Heart left ventricle (tissue), 16 donors: ENCODE data around the gene NAP1L4. TPM values are rescaled to one million over a fixed set of nuclear protein-coding genes. Genes with fewer than 3 reads are reported as not detected.

Experiments
- ATAC-seq, 4 donors: fragments of 200-7000 bp; cut with Tn5 transposase; one replicate each; pipeline ENCODE4 v1.9.1; 2020 to 2022; ENCODE audit warnings: moderate library complexity in 4 of 4, mild to moderate bottlenecking in 3 of 4, moderate number of reproducible peaks in 1 of 4
- DNase-seq, 5 donors: peaks; one replicate each; pipeline ENCODE4 v3.0.0-alpha.2; 2020
- H3K27ac ChIP-seq, 12 donors: fragments of 200-600 bp; sonication (generic) in 4 of 12; one replicate each; pipeline versions ENCODE4 v1.5.0 to v1.8.0; 2016 to 2022; ENCODE audit warnings: mild to moderate bottlenecking in 2 of 12
- H3K27me3 ChIP-seq, 9 donors: fragments of 200-600 bp; sonication (generic) in 2 of 9; one replicate each; pipeline versions ENCODE4 v1.5.1 to v1.8.0; 2016 to 2022; ENCODE audit warnings: mild to moderate bottlenecking in 3 of 9
- H3K36me3 ChIP-seq, 9 donors: fragments of 200-600 bp; sonication (generic) in 2 of 9; one replicate each; pipeline versions ENCODE4 v1.5.0 to v1.8.0; 2018 to 2022; ENCODE audit warnings: mild to moderate bottlenecking in 2 of 9
- H3K4me1 ChIP-seq, 12 donors: fragments of 200-600 bp; sonication (generic) in 4 of 12; one replicate each; pipeline versions ENCODE4 v1.5.0 to v1.8.0; 2016 to 2022; ENCODE audit warnings: mild to moderate bottlenecking in 3 of 12
- H3K4me3 ChIP-seq, 12 donors: fragments of 200-600 bp; sonication (generic) in 4 of 12; one replicate each; pipeline versions ENCODE4 v1.5.0 to v1.8.0; 2017 to 2022; ENCODE audit warnings: mild to moderate bottlenecking in 9 of 12, moderate library complexity in 4 of 12
- H3K9me3 ChIP-seq, 12 donors: fragments of 200-600 bp; sonication (generic) in 4 of 12; one replicate each; pipeline versions ENCODE4 v1.5.0 to v1.8.0; 2016 to 2022; ENCODE audit warnings: mild to moderate bottlenecking in 1 of 12
- POLR2A ChIP-seq, 2 donors: fragments of 450-650 bp; IDR thresholded peaks; one replicate each; pipeline ENCODE4 v1.6.1; 2017; ENCODE audit warnings: antibody characterized with exemption in 2 of 2, mild to moderate bottlenecking in 2 of 2, moderate library complexity in 2 of 2
- WGBS, 4 donors: extraction: QIAGEN DNeasy Blood & Tissue Kit in 2 of 4; methylation state at CpG; one replicate each; pipeline versions ENCODE4 v1.1.5 to v1.1.7; 2013 to 2018; 5-methylcytosine and 5-hydroxymethylcytosine counted together
- intact Hi-C, 10 donors: fragments of 100-400 bp; cut with DNase I; formaldehyde crosslinking; loops; one replicate each; pipeline versions ENCODE4 v1.11.1 to v1.14.2; 2022
- polyA plus RNA-seq, 2 donors: library from polyadenylated mRNA; stranded (reverse); fragments of 200-250 nt; gene quantifications; one replicate each; pipeline ENCODE4 v1.2.3, GENCODE V29; 2013
- total RNA-seq, 9 donors: library from RNA; depleted of rRNA in 2 of 9; stranded (reverse); fragments of >200 nt in 2 of 9; fragmentation: NEBNext Ultra II Directional in 3 of 9; extraction: Animal tissue kit (Norgen Biotek cat#: 25700) in 3 of 9; gene quantifications; one replicate each; pipeline versions ENCODE4 v1.1.0 to v1.2.4, GENCODE V29; 2016 to 2023
- TF ChIP-seq, protein P1 (sequence below), 12 donors: fragments of 200-600 bp; sonication (generic) in 4 of 12; IDR thresholded peaks; one replicate each; pipeline versions ENCODE4 v1.5.0 to v1.8.0; 2018 to 2022; ENCODE audit warnings: antibody characterized with exemption in 12 of 12, mild to moderate bottlenecking in 5 of 12
- donor health status: ischemic (EF 13 %, LVEDD 7.1; RV severe dilation, severe dysfunction).
- donor health status: healthy with polysubstance abuse.
- donor health status: DM: no; HTN: yes; CAD: no.
- donor health status: DM: no; HTN: no; CAD: no.
- donor health status: ischemic (EF 25% LVEDD 6.9; RV normal size, moderate dysfunction).
- donor health status: ischemic (EF 25% LVEDD 5.7; RV mildly dilated, moderate dysfunction).
- donor health status: healthy.
- donor health status: DM: yes; HTN: yes; CAD: no.
- donor health status: ischemic (EF 35%, LVEDD 5.7; RV mildly dilated, moderate dysfunction).
- donor health status: nonischemic (EF 11% LVEDD 7.7; RV severe dilation, severe dysfunction).
- donor health status: DM: yes; HTN: yes; CAD: no.
- donor health status: PGD.
- donor health status: ischemic (EF 29% LVEDD 5.4; RV normal size, mild dysfunction).
- donor health status: nonischemic (EF 23%, LVEDD 6.1; RV moderate dilation, normal function).

Gene NAP1L4
- total and polyA plus RNA-seq, 11 donors, result 119 to 216 (median 167) TPM

DNA sequence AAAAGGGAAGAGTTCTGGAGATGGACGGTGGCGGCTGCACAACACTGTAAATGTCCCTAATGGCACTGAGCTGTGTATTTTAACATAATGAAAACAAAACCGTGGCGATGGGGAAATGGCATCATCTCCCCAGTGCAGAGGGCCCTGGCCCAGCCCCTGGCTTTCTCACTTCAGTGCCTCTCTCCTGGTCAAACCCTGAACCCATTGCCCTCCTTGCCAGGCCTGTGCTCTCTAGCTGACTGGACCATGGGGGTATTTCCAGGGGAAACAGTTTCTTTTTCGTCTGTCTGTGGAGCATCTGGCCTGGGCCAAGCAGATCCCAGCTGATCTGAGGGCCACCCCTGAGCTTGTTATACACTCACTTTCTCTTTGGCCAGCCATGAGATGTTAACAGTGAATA, 17.4 kb upstream of the NAP1L4 start:
- Histone ChIP-seq H3K4me3 (no peak overlapping the region), H3K9me3 (no peaks in the 10 kb centered on the region), H3K36me3 (peaks cover 0 to 100% (median 78%) of the 10 kb centered on the region in 9 donors), H3K4me1 (peaks cover 0 to 4% (median 0%) of the 10 kb centered on the region in 12 donors), H3K27me3 (no peaks in the 10 kb centered on the region), H3K27ac (no peak overlapping the region)
- DNase-seq (no peak), ATAC-seq (no peak)
- intact Hi-C loops, result no loop called here
- WGBS, 4 donors, result 71 to 79% (median 75%) methylated on average over 5 of the region's 5 CpGs
- TF ChIP-seq, protein P1, sequence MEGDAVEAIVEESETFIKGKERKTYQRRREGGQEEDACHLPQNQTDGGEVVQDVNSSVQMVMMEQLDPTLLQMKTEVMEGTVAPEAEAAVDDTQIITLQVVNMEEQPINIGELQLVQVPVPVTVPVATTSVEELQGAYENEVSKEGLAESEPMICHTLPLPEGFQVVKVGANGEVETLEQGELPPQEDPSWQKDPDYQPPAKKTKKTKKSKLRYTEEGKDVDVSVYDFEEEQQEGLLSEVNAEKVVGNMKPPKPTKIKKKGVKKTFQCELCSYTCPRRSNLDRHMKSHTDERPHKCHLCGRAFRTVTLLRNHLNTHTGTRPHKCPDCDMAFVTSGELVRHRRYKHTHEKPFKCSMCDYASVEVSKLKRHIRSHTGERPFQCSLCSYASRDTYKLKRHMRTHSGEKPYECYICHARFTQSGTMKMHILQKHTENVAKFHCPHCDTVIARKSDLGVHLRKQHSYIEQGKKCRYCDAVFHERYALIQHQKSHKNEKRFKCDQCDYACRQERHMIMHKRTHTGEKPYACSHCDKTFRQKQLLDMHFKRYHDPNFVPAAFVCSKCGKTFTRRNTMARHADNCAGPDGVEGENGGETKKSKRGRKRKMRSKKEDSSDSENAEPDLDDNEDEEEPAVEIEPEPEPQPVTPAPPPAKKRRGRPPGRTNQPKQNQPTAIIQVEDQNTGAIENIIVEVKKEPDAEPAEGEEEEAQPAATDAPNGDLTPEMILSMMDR (IDR thresholded peaks at IDR 0.05), result no peak
- no peak for TF ChIP-seq POLR2A (IDR thresholded peaks at IDR 0.05)

DNA sequence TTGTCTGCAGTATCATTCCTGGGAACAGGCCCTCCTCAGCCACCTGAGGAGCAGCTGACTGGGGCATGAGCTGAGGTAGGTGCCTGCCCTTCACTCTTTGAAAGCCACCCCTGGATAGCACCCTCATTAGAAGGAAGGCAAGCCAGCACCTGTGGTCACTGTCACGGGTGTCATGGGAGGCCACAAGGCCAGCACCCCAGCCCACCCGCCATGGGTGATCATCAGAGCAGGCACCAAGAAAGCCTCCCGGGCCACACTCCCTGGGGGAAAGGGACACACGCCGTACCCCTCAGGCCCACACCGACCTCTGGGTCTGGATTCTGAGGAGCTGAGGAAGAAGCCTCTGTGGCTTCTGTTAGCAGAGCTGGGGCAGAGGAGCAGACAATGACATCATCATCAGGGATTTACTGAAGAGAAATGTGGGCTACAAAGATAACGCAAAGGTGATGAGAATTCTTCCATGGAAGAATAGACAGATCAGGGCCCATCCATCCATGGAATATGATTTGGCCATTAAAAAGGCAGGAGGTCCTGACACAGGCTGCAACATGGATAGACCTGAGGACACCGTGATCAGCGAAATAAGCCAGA, 16.7 kb upstream of the NAP1L4 start:
- Histone ChIP-seq H3K36me3 (peaks cover 0 to 100% (median 78%) of the 10 kb centered on the region in 9 donors), H3K27ac (no peak overlapping the region), H3K9me3 (no peaks in the 10 kb centered on the region), H3K27me3 (no peaks in the 10 kb centered on the region), H3K4me3 (no peak overlapping the region), H3K4me1 (peaks cover 0 to under 1% (median 0%) of the 10 kb centered on the region in 12 donors)
- WGBS, 4 donors, result 90 to 96% (median 93%) methylated on average over 7 to 9 of the region's 9 CpGs
- ATAC-seq (no peak), DNase-seq (no peak)
- intact Hi-C loops, result no loop called here
- TF ChIP-seq POLR2A (IDR thresholded peaks at IDR 0.05), result no peak
- TF ChIP-seq, protein P1 (IDR thresholded peaks at IDR 0.05), result no peak

DNA sequence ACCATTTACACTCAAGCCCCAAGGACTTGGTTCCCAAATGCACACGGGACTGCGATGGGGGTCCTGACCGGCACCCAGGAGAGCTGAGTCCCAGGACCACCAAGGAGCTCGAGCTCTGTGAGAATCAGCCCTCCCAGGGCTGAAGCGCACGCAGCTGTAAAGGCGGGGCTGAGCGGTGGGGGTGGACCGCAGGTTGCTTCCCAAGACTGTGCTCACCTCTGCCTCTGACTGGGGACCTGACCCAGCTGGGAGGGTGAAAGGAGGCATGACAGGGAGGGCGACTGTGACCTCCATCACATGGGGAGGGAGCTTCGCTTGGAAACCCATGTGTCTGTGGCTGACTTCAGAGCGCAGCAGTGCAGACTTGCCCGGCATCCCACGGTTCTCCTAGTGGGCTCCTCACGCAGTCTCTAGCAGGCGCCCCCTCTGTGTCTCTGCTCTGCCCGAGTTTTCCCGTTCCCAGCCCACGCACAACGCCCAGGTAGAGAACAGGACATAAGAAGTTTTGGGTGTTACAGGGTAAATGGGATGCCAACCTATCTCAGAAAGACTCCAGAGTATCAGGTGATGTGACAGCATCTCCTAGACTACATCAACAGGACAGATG, 15.4 kb upstream of the NAP1L4 start:
- 91 to 94% (median 93%) methylated on average over 18 to 20 of the region's 20 CpGs for WGBS, 4 donors
- TF ChIP-seq, protein P1 (IDR thresholded peaks at IDR 0.05), result no peak
- TF ChIP-seq POLR2A (IDR thresholded peaks at IDR 0.05), result no peak
- Histone ChIP-seq H3K4me3 (no peak overlapping the region), H3K4me1 (peaks cover 0 to 2% (median 0%) of the 10 kb centered on the region in 12 donors), H3K36me3 (peaks cover 0 to 100% (median 77%) of the 10 kb centered on the region in 9 donors), H3K27ac (no peak overlapping the region), H3K9me3 (no peaks in the 10 kb centered on the region), H3K27me3 (no peaks in the 10 kb centered on the region)
- intact Hi-C loops, result no loop called here
- ATAC-seq (no peak), DNase-seq (no peak)

DNA sequence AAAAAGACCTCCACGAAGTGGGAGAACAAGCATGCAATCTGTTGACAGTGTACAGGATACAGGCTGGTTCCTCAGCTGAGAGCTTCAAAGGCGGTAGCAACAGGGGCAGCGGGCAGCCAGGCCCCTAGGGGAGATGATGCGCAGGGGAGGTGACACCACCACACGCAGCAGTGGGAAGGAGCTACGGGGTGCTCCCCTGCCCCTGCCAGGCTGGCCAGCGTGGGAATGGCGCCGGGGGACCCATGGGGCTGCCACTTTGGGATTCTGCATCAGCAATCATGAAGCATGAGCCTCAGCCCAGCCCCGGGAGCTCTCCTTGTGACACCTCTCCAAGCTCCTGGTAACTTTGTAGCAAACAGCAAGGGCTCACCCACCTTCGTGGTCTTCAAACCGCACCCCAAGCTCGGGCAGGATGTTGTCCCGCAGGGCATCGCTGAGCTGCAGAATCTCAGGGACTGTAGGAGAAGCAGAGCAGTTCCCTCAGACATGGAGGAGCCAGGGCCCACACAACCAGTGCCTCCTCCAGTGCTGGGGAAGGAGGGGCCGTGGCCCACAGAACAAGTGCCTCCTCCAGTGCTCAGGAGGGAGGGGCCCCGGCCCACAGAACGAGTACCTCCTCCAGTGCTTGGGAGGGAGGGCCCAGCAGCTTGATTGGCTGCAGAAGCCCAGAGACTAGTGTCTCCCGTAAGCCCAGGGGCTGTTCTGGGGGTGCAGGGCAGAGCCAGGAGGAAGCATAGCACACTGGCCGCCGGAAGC, 14.6 kb upstream of the NAP1L4 start:
- Histone ChIP-seq H3K9me3 (no peaks in the 10 kb centered on the region), H3K27me3 (no peaks in the 10 kb centered on the region), H3K27ac (no peak overlapping the region), H3K36me3 (peaks cover 0 to 100% (median 77%) of the 10 kb centered on the region in 9 donors), H3K4me3 (no peak overlapping the region), H3K4me1 (peaks cover 0 to 6% (median 3%) of the 10 kb centered on the region in 12 donors)
- no peak for ATAC-seq
- 84 to 87% (median 86%) methylated on average over 19 to 21 of the region's 21 CpGs for WGBS, 4 donors
- no peak for DNase-seq
- intact Hi-C loops, result no loop called here
- TF ChIP-seq, protein P1 (IDR thresholded peaks at IDR 0.05), result no peak
- TF ChIP-seq POLR2A (IDR thresholded peaks at IDR 0.05), result no peak
